Ecto neural progenitor cell (in vitro differentiated cells): Measurements from ENCODE around the gene KCTD19.
A peak's percentile ranks its signal among the peaks of the same experiment; 100 is the strongest.

Experiments
- DNase-seq: peaks from one replicate; pipeline ENCODE4 v3.0.0-alpha.2; 2018; ENCODE audit warnings: low spot score

Gene KCTD19

GRCh38 chr16:67317853-67318252, 8.7 kb downstream of the KCTD19 start:
- DNase-seq: no peak

GRCh38 chr16:67312719-67313118, 13.8 kb downstream of the KCTD19 start:
- no peak for DNase-seq

- no peak for DNase-seq
These were observed 14.7 kb downstream of the KCTD19 start for GRCh38 chr16:67311607-67312488.

- no peak for DNase-seq
These were observed 16.0 kb downstream of the KCTD19 start for GRCh38 chr16:67310561-67310960.

- no peak for DNase-seq
These were observed 21.1 kb downstream of the KCTD19 start for GRCh38 chr16:67305216-67306071.

- no peak for DNase-seq
These were observed 22.5 kb downstream of the KCTD19 start for GRCh38 chr16:67304020-67304419.

GRCh38 chr16:67302970-67303369, 23.6 kb downstream of the KCTD19 start:
- DNase-seq: no peak

- no peak for DNase-seq
These were observed 24.5 kb downstream of the KCTD19 start for GRCh38 chr16:67302076-67302475.

- no peak for DNase-seq
These were observed 25.3 kb downstream of the KCTD19 start for GRCh38 chr16:67301080-67301782.

- DNase-seq: no peak
These were observed 27.3 kb downstream of the KCTD19 start for GRCh38 chr16:67299269-67299668.

- no peak for DNase-seq
These were observed 28.3 kb downstream of the KCTD19 start for GRCh38 chr16:67298277-67298676.

GRCh38 chr16:67296420-67296819, 30.1 kb downstream of the KCTD19 start:
- no peak for DNase-seq

GRCh38 chr16:67294938-67295361, 31.6 kb downstream of the KCTD19 start:
- DNase-seq: no peak

- no peak for DNase-seq
These were observed 32.3 kb downstream of the KCTD19 start for GRCh38 chr16:67294171-67294757.

- DNase-seq: no peak
These were observed 35.1 kb downstream of the KCTD19 start for GRCh38 chr16:67291461-67291860.

GRCh38 chr16:67287960-67288359, 38.6 kb downstream of the KCTD19 start:
- no peak for DNase-seq

GRCh38 chr16:67286441-67287235, 39.9 kb downstream of the KCTD19 start:
- no peak for DNase-seq

- peak; percentile 75 for DNase-seq
These were observed 41.6 kb downstream of the KCTD19 start for GRCh38 chr16:67284699-67285646.

- DNase-seq: no peak
These were observed 42.5 kb downstream of the KCTD19 start for GRCh38 chr16:67283826-67284555.
